HFFc6 (cell line): ENCODE measurements around the gene KRT77. TPM values are rescaled to one million over a fixed set of nuclear protein-coding genes. Genes with fewer than 3 reads are reported as not detected.

Experiments
- DNase-seq: peaks from one replicate; pipeline ENCODE4 v3.0.0-alpha.2; 2018
- H3K27ac Mint-ChIP-seq: 2 replicates; pipeline ENCODE4 v1.8.0; 2020; ENCODE audit warnings: mild to moderate bottlenecking, mixed read lengths
- H3K27me3 Mint-ChIP-seq: 2 replicates; pipeline ENCODE4 v1.8.0; 2021; ENCODE audit warnings: mild to moderate bottlenecking, moderate library complexity, mixed read lengths; ENCODE audit not compliant: insufficient read depth
- H3K36me3 Mint-ChIP-seq: 2 replicates; pipeline ENCODE4 v1.8.0; 2021; ENCODE audit warnings: low read depth, mixed read lengths
- H3K4me1 Mint-ChIP-seq: 2 replicates; pipeline ENCODE4 v1.8.0; 2020; ENCODE audit warnings: low read depth, mixed read lengths
- H3K4me3 Mint-ChIP-seq: 2 replicates; pipeline ENCODE4 v1.8.0; 2020; ENCODE audit warnings: mild to moderate bottlenecking, moderate library complexity, mixed read lengths
- H3K9me3 Mint-ChIP-seq: 2 replicates; pipeline ENCODE4 v1.8.0; 2020; ENCODE audit warnings: mild to moderate bottlenecking, mixed read lengths
- CTCF ChIP-seq: fragments of 200-600 bp; sonication (generic); IDR thresholded peaks from 2 replicates; pipeline ENCODE4 v1.5.0; 2021; ENCODE audit warnings: antibody characterized with exemption, mild to moderate bottlenecking
- total RNA-seq, 6 experiments: library from RNA; stranded (reverse); fragmentation: NEBNext Ultra II Directional; extraction: Animal tissue kit (Norgen Biotek cat#: 25700); gene quantifications; 2 replicates in 1 of 6; 3 replicates in 5 of 6; pipeline ENCODE4 v1.2.3, GENCODE V29; 2021

The KRT77 gene
- total RNA-seq, 6 experiments from 2014 or later: not detected

GRCh38 chr12:52651726-52652261 lies 51.5 kb downstream of the KRT77 start, which contains the start of gene KRT2:
KRT2 (minus strand) TSS chr12:52652211; CDS start chr12:52652142, 69 bp downstream.
- Mint-ChIP-seq H3K27ac (no peak within 1 kb of the TSS), H3K36me3 (no peaks in the 10 kb centered on the region), H3K4me1 (no peaks in the 10 kb centered on the region), H3K4me3 (no peak within 1 kb of the TSS), H3K27me3 (peaks cover 44% of the 10 kb centered on the region), H3K9me3 (no peaks in the 10 kb centered on the region)
- TF ChIP-seq CTCF: no peak
- no peak for DNase-seq

GRCh38 chr12:52650520-52651081 lies 52.7 kb downstream of the KRT77 start:
- Mint-ChIP-seq H3K4me3 (no peak overlapping the region), H3K36me3 (no peaks in the 10 kb centered on the region), H3K27ac (no peak overlapping the region), H3K9me3 (no peaks in the 10 kb centered on the region), H3K27me3 (peaks cover 45% of the 10 kb centered on the region), H3K4me1 (no peaks in the 10 kb centered on the region)
- no peak for TF ChIP-seq CTCF
- no peak for DNase-seq

GRCh38 chr12:52649066-52649465 lies 54.3 kb downstream of the KRT77 start:
- TF ChIP-seq CTCF: no peak
- Mint-ChIP-seq H3K36me3 (no peaks in the 10 kb centered on the region), H3K4me1 (no peaks in the 10 kb centered on the region), H3K4me3 (no peak overlapping the region), H3K27me3 (peaks cover 54% of the 10 kb centered on the region), H3K9me3 (no peaks in the 10 kb centered on the region), H3K27ac (no peak overlapping the region)
- no peak for DNase-seq

GRCh38 chr12:52648012-52648550 lies 55.2 kb downstream of the KRT77 start:
- no peak for DNase-seq
- no peak for TF ChIP-seq CTCF
- H3K4me3 Mint-ChIP-seq: no peak overlapping the region
- H3K4me1 Mint-ChIP-seq: no peaks in the 10 kb centered on the region
- no peak overlapping the region for H3K27ac Mint-ChIP-seq
- H3K9me3 Mint-ChIP-seq: no peaks in the 10 kb centered on the region
- H3K27me3 Mint-ChIP-seq: peaks cover 59% of the 10 kb centered on the region
- H3K36me3 Mint-ChIP-seq: no peaks in the 10 kb centered on the region

- no peak for DNase-seq
- Mint-ChIP-seq H3K27me3 (peaks cover 57% of the 10 kb centered on the region), H3K4me1 (no peaks in the 10 kb centered on the region), H3K27ac (no peak overlapping the region), H3K9me3 (no peaks in the 10 kb centered on the region), H3K36me3 (no peaks in the 10 kb centered on the region), H3K4me3 (no peak overlapping the region)
- no peak for TF ChIP-seq CTCF
Observed at GRCh38 chr12:52647601-52648000, 55.7 kb downstream of the KRT77 start.
